MM.1S (cell line): ENCODE data around the gene GTF2H1.

ENCODE experiments used
- DNase-seq: peaks from one replicate; pipeline ENCODE4 v3.0.0-alpha.2; 2015
- H2AFZ ChIP-seq: fragments of 300-600 bp; sonication (generic); 2 replicates; pipeline ENCODE4 v1.6.0; 2016; ENCODE audit warnings: antibody characterized with exemption, low read length
- H3F3A ChIP-seq: fragments of 300-600 bp; sonication (generic); 2 replicates; pipeline ENCODE4 v1.6.1; 2016; ENCODE audit warnings: mild to moderate bottlenecking, antibody characterized with exemption, low read length, moderate library complexity, mixed read lengths; ENCODE audit not compliant: insufficient read depth
- H3K27ac ChIP-seq: fragments of 300-600 bp; sonication (generic); 2 replicates; pipeline ENCODE4 v1.5.1; 2016; ENCODE audit warnings: mild to moderate bottlenecking, low read length
- H3K27me3 ChIP-seq: fragments of 300-600 bp; sonication (generic); replicated peaks from 2 replicates; pipeline ENCODE4 v1.6.0; 2016; ENCODE audit warnings: low read length; ENCODE audit not compliant: insufficient read depth
- H3K36me3 ChIP-seq: fragments of 300-600 bp; sonication (generic); replicated peaks from 2 replicates; pipeline ENCODE4 v1.6.1; 2016; ENCODE audit warnings: mild to moderate bottlenecking, low read length, mixed read lengths; ENCODE audit not compliant: insufficient read depth
- H3K4me1 ChIP-seq: fragments of 300-600 bp; sonication (generic); 2 replicates; pipeline ENCODE4 v1.6.1; 2016; ENCODE audit warnings: low read length, mixed read lengths
- H3K4me2 ChIP-seq: fragments of 300-600 bp; sonication (generic); 2 replicates; pipeline ENCODE4 v1.6.0; 2016; ENCODE audit warnings: low read depth, low read length
- H3K4me3 ChIP-seq: fragments of 300-600 bp; sonication (generic); 2 replicates; pipeline ENCODE4 v1.5.1; 2016; ENCODE audit warnings: low read length, mixed read lengths
- H3K79me2 ChIP-seq: fragments of 300-600 bp; sonication (generic); 2 replicates; pipeline ENCODE4 v1.6.1; 2016; ENCODE audit warnings: mixed run types, low read length, mixed read lengths
- H3K9ac ChIP-seq: fragments of 300-600 bp; sonication (generic); 2 replicates; pipeline ENCODE4 v1.6.1; 2016; ENCODE audit warnings: low read length, mixed read lengths
- H3K9me2 ChIP-seq: fragments of 300-600 bp; sonication (generic); replicated peaks from 2 replicates; pipeline ENCODE4 v1.6.1; 2016; ENCODE audit warnings: mild to moderate bottlenecking, low read length, mixed read lengths; ENCODE audit not compliant: insufficient read depth
- H3K9me3 ChIP-seq: fragments of 300-600 bp; sonication (generic); replicated peaks from 2 replicates; pipeline ENCODE4 v1.6.1; 2016; ENCODE audit warnings: mild to moderate bottlenecking, low read length, mixed read lengths; ENCODE audit not compliant: insufficient read depth
- H4K20me1 ChIP-seq: fragments of 300-600 bp; sonication (generic); 2 replicates; pipeline ENCODE4 v1.6.1; 2016; ENCODE audit warnings: mild to moderate bottlenecking, low read length, moderate library complexity, mixed read lengths; ENCODE audit not compliant: insufficient read depth
- CTCF ChIP-seq: fragments of 300-600 bp; sonication (generic); IDR thresholded peaks from 2 replicates; pipeline ENCODE4 v1.5.1; 2016; ENCODE audit warnings: antibody characterized with exemption, low read length, mixed read lengths
- EZH2 ChIP-seq: fragments of 300-600 bp; sonication (generic); optimal IDR thresholded peaks from 2 replicates; pipeline ENCODE3; 2017; ENCODE audit warnings: low read depth, mild to moderate bottlenecking, antibody characterized with exemption, low read length, mixed read lengths
- EZH2phosphoT487 ChIP-seq: fragments of 300-600 bp; sonication (generic); IDR thresholded peaks from 2 replicates; pipeline ENCODE4 v1.6.1; 2018; ENCODE audit warnings: antibody characterized with exemption, low read length

Gene GTF2H1

GRCh38 chr11:18394275-18394927 lies 72.0 kb downstream of the GTF2H1 start, which contains the start of gene LDHA:
TSS of gene LDHA (plus strand) at chr11:18394563. CDS start at chr11:18396843, 2,280 bp downstream.
- Histone ChIP-seq H3F3A (peaks cover 47% of the 10 kb centered on the region), H3K79me2 (peaks cover 57% of the 10 kb centered on the region), H2AFZ (peak within 1 kb of the TSS; percentile 61), H3K9me2 (no peaks in the 10 kb centered on the region), H4K20me1 (peaks cover 22% of the 10 kb centered on the region), H3K36me3 (peaks cover 23% of the 10 kb centered on the region), H3K4me3 (peak within 1 kb of the TSS; percentile 99), H3K4me1 (peaks cover 18% of the 10 kb centered on the region), H3K9ac (peak within 1 kb of the TSS; percentile 98), H3K27ac (peak within 1 kb of the TSS; percentile 88), H3K27me3 (no peaks in the 10 kb centered on the region), H3K9me3 (no peaks in the 10 kb centered on the region), H3K4me2 (peak within 1 kb of the TSS; percentile 73)
- TF ChIP-seq EZH2phosphoT487 (no peak), CTCF (no peak), EZH2 (no peak)
- peak; percentile 98 for DNase-seq

- Histone ChIP-seq H3K4me3 (peak overlapping the region; percentile 99), H3K36me3 (peaks cover 30% of the 10 kb centered on the region), H2AFZ (peak overlapping the region; percentile 56; the same call in 1 of the 2 replicates), H3K9me2 (no peaks in the 10 kb centered on the region), H3K9me3 (no peaks in the 10 kb centered on the region), H3K4me2 (peak overlapping the region; percentile 73), H3K27ac (peak overlapping the region; percentile 88), H4K20me1 (peaks cover 29% of the 10 kb centered on the region), H3K4me1 (peaks cover 18% of the 10 kb centered on the region), H3K9ac (peak overlapping the region; percentile 98), H3K79me2 (peaks cover 64% of the 10 kb centered on the region), H3K27me3 (no peaks in the 10 kb centered on the region), H3F3A (peaks cover 55% of the 10 kb centered on the region)
- DNase-seq = peak; percentile 50
- no peak for TF ChIP-seq EZH2
- no peak for TF ChIP-seq EZH2phosphoT487
- no peak for TF ChIP-seq CTCF
Observed at GRCh38 chr11:18394928-18395734, 72.8 kb downstream of the GTF2H1 start.

- peaks cover 18% of the 10 kb centered on the region for H3K4me1 ChIP-seq
Observed at GRCh38 chr11:18395735-18396504, 73.6 kb downstream of the GTF2H1 start.

More at GRCh38 chr11:18395735-18396504, 73.6 kb downstream of the GTF2H1 start:
- peaks cover 71% of the 10 kb centered on the region for H3K79me2 ChIP-seq
- H3K27me3 ChIP-seq = no peaks in the 10 kb centered on the region
- DNase-seq = peak; percentile 99
- TF ChIP-seq CTCF (no peak), EZH2phosphoT487 (no peak), EZH2 (no peak)
- H2AFZ ChIP-seq = no peak overlapping the region
- H3K4me3 ChIP-seq = peak overlapping the region; percentile 99
- H4K20me1 ChIP-seq = peaks cover 30% of the 10 kb centered on the region
- H3K9me3 ChIP-seq = no peaks in the 10 kb centered on the region
- peaks cover 33% of the 10 kb centered on the region for H3K36me3 ChIP-seq
- peak overlapping the region; percentile 98 for H3K9ac ChIP-seq
- peak overlapping the region; percentile 88 for H3K27ac ChIP-seq
- H3K9me2 ChIP-seq = no peaks in the 10 kb centered on the region
- peak overlapping the region; percentile 73 for H3K4me2 ChIP-seq
- peaks cover 58% of the 10 kb centered on the region for H3F3A ChIP-seq
